BE2C (cell line): ENCODE data around the gene GOLGA6C.
"Not testable (repeated sequence)": the region's sequence is repeated elsewhere in the genome, so short reads cannot be mapped to it uniquely, and the experiment has no call there.

ENCODE experiments used
- DNase-seq: peaks from one replicate; pipeline ENCODE4 v3.0.0-alpha.2; 2020
- H3K27me3 ChIP-seq: fragments of 250-450 bp; sonication (Bioruptor Pico); 2 replicates; pipeline ENCODE4 v1.5.1; 2020; ENCODE audit warnings: mild to moderate bottlenecking
- H3K36me3 ChIP-seq: fragments of 250-450 bp; sonication (Bioruptor Pico); 2 replicates; pipeline ENCODE4 v1.5.1; 2020; ENCODE audit warnings: mild to moderate bottlenecking
- H3K4me1 ChIP-seq: fragments of 250-450 bp; sonication (Bioruptor Pico); 2 replicates; pipeline ENCODE4 v1.5.1; 2020
- H3K4me3 ChIP-seq: 2 replicates; pipeline ENCODE4 v1.5.1; 2011; ENCODE audit warnings: low read depth, low read length
- H3K9me3 ChIP-seq: fragments of 250-450 bp; sonication (Bioruptor Pico); 2 replicates; pipeline ENCODE4 v1.5.1; 2020
- TF ChIP-seq, protein P1 (sequence below): IDR thresholded peaks from 2 replicates; pipeline ENCODE4 v1.5.1; 2012; ENCODE audit warnings: mild to moderate bottlenecking, low read depth, low read length

The GOLGA6C gene

GRCh38 chr15:75306188-75306587 is 48.1 kb downstream of the GOLGA6C start:
- peaks cover 3% of the 10 kb centered on the region; the same call in 1 of the 2 replicates for H3K4me1 ChIP-seq
- TF ChIP-seq, protein P1, sequence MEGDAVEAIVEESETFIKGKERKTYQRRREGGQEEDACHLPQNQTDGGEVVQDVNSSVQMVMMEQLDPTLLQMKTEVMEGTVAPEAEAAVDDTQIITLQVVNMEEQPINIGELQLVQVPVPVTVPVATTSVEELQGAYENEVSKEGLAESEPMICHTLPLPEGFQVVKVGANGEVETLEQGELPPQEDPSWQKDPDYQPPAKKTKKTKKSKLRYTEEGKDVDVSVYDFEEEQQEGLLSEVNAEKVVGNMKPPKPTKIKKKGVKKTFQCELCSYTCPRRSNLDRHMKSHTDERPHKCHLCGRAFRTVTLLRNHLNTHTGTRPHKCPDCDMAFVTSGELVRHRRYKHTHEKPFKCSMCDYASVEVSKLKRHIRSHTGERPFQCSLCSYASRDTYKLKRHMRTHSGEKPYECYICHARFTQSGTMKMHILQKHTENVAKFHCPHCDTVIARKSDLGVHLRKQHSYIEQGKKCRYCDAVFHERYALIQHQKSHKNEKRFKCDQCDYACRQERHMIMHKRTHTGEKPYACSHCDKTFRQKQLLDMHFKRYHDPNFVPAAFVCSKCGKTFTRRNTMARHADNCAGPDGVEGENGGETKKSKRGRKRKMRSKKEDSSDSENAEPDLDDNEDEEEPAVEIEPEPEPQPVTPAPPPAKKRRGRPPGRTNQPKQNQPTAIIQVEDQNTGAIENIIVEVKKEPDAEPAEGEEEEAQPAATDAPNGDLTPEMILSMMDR, result no peak
- no peaks in the 10 kb centered on the region for H3K9me3 ChIP-seq
- peaks cover 47% of the 10 kb centered on the region for H3K27me3 ChIP-seq
- no peak for DNase-seq
- H3K4me3 ChIP-seq, result no peak overlapping the region
- H3K36me3 ChIP-seq, result no peaks in the 10 kb centered on the region

- Histone ChIP-seq H3K27me3 (peaks cover 42% of the 10 kb centered on the region), H3K9me3 (no peaks in the 10 kb centered on the region), H3K36me3 (no peaks in the 10 kb centered on the region), H3K4me1 (peaks cover 3% of the 10 kb centered on the region; the same call in 1 of the 2 replicates), H3K4me3 (no peak overlapping the region)
- peak; percentile 70 for DNase-seq
- TF ChIP-seq, protein P1, result peak; percentile 68
Measured at GRCh38 chr15:75307778-75308390, 49.8 kb downstream of the GOLGA6C start.

DNA sequence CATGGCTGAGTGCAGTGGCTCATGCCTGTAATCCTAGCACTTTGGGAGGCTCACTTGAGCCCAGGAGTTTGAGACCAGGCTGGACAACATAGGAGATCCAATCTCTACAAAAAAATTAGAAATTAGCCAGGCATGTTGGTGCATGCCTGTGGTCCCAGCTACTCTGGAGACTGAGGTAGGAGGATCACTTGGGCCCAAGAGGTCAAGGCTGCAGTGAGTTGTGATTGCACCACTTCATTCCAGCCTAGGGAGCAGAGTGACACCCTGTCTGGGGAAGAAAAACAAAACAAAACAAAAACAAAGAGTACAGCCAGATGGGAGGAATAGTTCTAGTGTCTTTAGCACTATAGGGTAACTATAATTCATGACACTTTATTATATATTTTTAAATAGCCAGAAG is 51.6 kb downstream of the GOLGA6C start:
- H3K4me3 ChIP-seq, result no peak overlapping the region
- H3K27me3 ChIP-seq, result peaks cover 29% of the 10 kb centered on the region
- no peaks in the 10 kb centered on the region for H3K36me3 ChIP-seq
- peaks cover 3% of the 10 kb centered on the region; the same call in 1 of the 2 replicates for H3K4me1 ChIP-seq
- H3K9me3 ChIP-seq, result no peaks in the 10 kb centered on the region
- TF ChIP-seq, protein P1, result no peak
- no peak for DNase-seq

DNA sequence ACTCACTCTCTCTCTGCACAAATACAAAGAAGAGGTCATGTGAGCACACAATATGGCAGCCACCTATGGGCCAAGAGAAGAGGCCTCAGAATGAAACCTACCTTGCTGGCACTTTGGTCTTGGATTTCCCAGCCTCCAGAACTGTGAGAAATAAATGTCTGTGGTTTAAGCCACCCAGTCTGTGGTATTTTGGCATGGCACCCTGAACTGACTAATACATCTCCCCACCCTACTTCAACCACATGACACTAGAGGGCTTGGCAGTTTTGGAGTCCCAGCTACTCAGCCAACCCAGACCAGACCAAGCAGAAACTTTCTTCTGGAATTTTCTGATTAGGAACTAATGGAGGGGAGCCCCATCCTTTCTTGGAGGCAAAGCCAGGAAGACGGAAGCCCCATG is 54.4 kb downstream of the GOLGA6C start:
- DNase-seq, H3K36me3 ChIP-seq, H3K4me1 ChIP-seq, H3K9me3 ChIP-seq, H3K4me3 ChIP-seq, H3K27me3 ChIP-seq: not testable (repeated sequence)

DNA sequence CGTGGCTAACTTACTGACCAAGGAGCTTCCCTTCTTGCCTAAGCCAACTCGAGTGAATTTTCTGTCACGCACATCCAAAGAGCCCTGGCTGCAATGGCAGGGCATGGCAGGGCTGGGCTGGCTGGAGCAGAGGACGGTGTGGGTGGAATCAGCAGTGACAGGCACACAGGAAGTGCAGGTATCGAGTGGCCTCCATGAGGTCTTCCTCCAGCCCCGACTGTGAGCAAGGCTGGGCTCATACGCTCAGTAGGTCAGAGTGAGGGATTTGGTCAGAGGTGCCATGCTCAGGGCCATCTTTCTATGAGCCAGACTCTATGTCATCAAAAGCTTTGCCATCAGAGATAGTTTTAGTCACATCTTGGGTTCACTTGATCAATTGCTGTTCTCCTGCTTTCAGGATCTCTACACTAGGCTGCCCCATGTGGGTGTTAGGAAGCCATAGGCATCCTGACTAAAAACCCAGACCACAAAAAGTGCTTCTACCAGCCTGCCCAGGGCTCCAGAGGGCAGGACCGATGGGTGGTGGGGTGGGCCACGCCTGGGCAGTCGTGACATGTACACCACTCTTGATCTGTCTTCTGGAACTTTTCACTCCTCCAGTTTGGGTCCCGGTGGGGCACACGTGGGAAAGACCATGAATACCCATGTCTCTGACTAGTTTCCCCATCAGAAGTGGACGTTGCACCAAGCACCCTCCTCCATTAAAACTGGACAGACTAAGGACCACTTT is 55.1 kb downstream of the GOLGA6C start:
- Histone ChIP-seq H3K4me3 (no peak overlapping the region), H3K4me1 (no peaks in the 10 kb centered on the region), H3K27me3 (peaks cover under 1% of the 10 kb centered on the region), H3K36me3 (no peaks in the 10 kb centered on the region), H3K9me3 (no peaks in the 10 kb centered on the region)
- no peak for DNase-seq
- TF ChIP-seq, protein P1, result no peak

DNA sequence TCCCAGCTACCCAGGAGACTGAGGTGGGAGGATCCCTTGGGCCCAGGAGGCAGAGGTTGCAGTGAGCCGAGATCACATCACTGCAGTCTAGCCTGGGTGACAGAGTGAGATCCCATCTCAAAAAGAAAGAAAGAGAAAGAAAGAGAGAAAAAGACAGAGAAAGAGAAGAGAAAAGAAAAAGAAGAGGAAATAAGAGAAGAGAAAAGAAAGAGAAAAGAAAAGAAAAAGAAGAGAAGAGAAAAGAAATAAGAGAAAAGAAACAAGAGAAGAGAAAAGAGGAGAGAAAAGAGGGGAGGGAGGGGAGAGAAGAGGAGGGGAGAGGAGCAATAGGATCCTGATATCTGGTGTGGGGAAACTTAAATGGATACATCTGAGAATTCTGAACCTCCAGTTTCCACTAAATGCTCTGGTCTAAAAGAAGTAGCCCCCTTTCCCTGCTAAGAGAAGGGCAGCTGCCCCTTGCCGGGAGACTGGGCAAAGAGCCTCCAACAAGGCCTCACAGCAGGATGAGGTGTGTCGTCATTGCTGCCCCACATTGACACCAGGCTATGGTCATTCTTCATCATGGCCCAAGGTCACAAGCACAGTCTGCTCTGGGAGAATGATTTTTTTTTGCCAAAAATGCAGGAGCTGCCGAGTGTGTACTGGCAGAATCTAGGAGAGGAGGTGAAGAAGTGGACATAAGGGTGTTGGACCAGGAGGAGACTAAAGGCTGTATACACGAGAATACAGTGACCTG is 56.6 kb downstream of the GOLGA6C start:
- Histone ChIP-seq H3K4me3 (no peak overlapping the region), H3K4me1 (no peaks in the 10 kb centered on the region), H3K36me3 (no peaks in the 10 kb centered on the region), H3K27me3 (no peaks in the 10 kb centered on the region; the same call in 1 of the 2 replicates), H3K9me3 (no peaks in the 10 kb centered on the region)
- TF ChIP-seq, protein P1, result no peak
- no peak for DNase-seq

GRCh38 chr15:75319231-75319897 is 61.2 kb downstream of the GOLGA6C start:
- not testable (repeated sequence) for H3K4me3 ChIP-seq, DNase-seq, H3K4me1 ChIP-seq, H3K36me3 ChIP-seq, H3K27me3 ChIP-seq, H3K9me3 ChIP-seq
